A549 (cell line): Measurements from ENCODE around the gene NIM1K.

Experiments
- CEBPB ChIP-seq, 2 experiments: fragments of >200 bp in 1 of 2; sonication (Bioruptor Twin) in 1 of 2; formaldehyde crosslinking in 1 of 2; IDR thresholded peaks; 2 replicates each; pipeline ENCODE4 v1.6.1; 2012 to 2016
- CTCF ChIP-seq: fragments of >200 bp; sonication (Bioruptor Twin); formaldehyde crosslinking; IDR thresholded peaks from 3 replicates; pipeline ENCODE4 v1.5.1; 2016
- HES2 ChIP-seq: fragments of >200 bp; sonication (Bioruptor Twin); formaldehyde crosslinking; IDR thresholded peaks from 2 replicates; pipeline ENCODE4 v1.6.1; 2016
- HOXB13 ChIP-seq: fragments of 250-450 bp; sonication (Bioruptor Pico); IDR thresholded peaks from 2 replicates; pipeline ENCODE4 v1.5.0; 2020; ENCODE audit warnings: low read depth, mild to moderate bottlenecking, moderate library complexity
- JUNB ChIP-seq: fragments of >200 bp; sonication (Bioruptor Twin); formaldehyde crosslinking; IDR thresholded peaks from 2 replicates; pipeline ENCODE4 v1.6.1; 2016
- POLR2A ChIP-seq: IDR thresholded peaks from 2 replicates; pipeline ENCODE4 v1.6.1; 2012; ENCODE audit warnings: mild to moderate bottlenecking, low read length
- USF2 ChIP-seq: fragments of 450-650 bp; IDR thresholded peaks from 2 replicates; pipeline ENCODE4 v1.6.1; 2014; ENCODE audit warnings: antibody characterized with exemption

GRCh38 chr5:43208658-43209057, 16.6 kb downstream of the NIM1K start:
- TF ChIP-seq USF2 (no peak), CTCF (no peak), CEBPB (IDR thresholded peaks at IDR 0.05) (no peak), POLR2A (no peak), HES2 (no peak), HOXB13 (CRISPR knock-in tag) (no peak), JUNB (no peak)
